ENCODE data around the gene SLC2A8. TPM values are rescaled to one million over a fixed set of nuclear protein-coding genes. Genes with fewer than 3 reads are reported as not detected.

SLC2A8 gene
- total RNA-seq, 1 experiment from 2014 or later: 29.0 TPM

GRCh38 chr9:127411122-127411521, 14.2 kb downstream of the SLC2A8 start:
- Histone ChIP-seq H3K9ac (ENCODE audit: low read length) (no peak overlapping the region), H3K36me3 (ENCODE audit: low read depth, low read length) (no peaks in the 10 kb centered on the region), H3K27ac (ENCODE audit: low read length) (no peak overlapping the region), H3K4me3 (ENCODE audit: low read length) (no peak overlapping the region), H2AFZ (ENCODE audit: low read length) (no peak overlapping the region), H3K27me3 (ENCODE audit: low read length) (no peaks in the 10 kb centered on the region), H3K79me2 (ENCODE audit: low read length) (no peaks in the 10 kb centered on the region), H3K9me2 (replicated peaks; ENCODE audit: low read length) (no peaks in the 10 kb centered on the region), H3K9me3 (ENCODE audit: low read length) (no peaks in the 10 kb centered on the region), H3K4me2 (ENCODE audit: low read length) (no peak overlapping the region), H3F3A (ENCODE audit: low read length, unreplicated experiment) (no peaks in the 10 kb centered on the region), H4K20me1 (ENCODE audit: low read length) (no peaks in the 10 kb centered on the region), H3K4me1 (ENCODE audit: insufficient read depth, low read length) (peaks cover 14% of the 10 kb centered on the region; the same call in 1 of the 2 replicates)
- ChIA-PET CTCF (no interaction called here), POLR2A (ENCODE audit: unreplicated experiment) (no interaction called here)
- DNase-seq (no peak), ATAC-seq (no peak)
- TF ChIP-seq EZH2phosphoT487 (IDR thresholded peaks at IDR 0.05; ENCODE audit: borderline replicate concordance, low read length) (no peak), EZH2 (IDR thresholded peaks at IDR 0.05; ENCODE audit: low read length, unreplicated experiment) (no peak), CTCF (conservative IDR thresholded peaks at IDR 0.05; ENCODE audit: low read depth, low read length) (no peak)
- intact Hi-C loops (cut with micrococcal nuclease): no loop called here
- BruUV-seq (replicated peaks): no TSS peak

GRCh38 chr9:127415141-127415540, 18.2 kb downstream of the SLC2A8 start:
- Histone ChIP-seq H3K4me3 (ENCODE audit: low read length) (no peak overlapping the region), H3F3A (ENCODE audit: low read length, unreplicated experiment) (peaks cover 4% of the 10 kb centered on the region), H3K9me2 (replicated peaks; ENCODE audit: low read length) (no peaks in the 10 kb centered on the region), H3K4me1 (ENCODE audit: insufficient read depth, low read length) (peaks cover 34% of the 10 kb centered on the region), H3K27ac (ENCODE audit: low read length) (no peak overlapping the region), H4K20me1 (ENCODE audit: low read length) (no peaks in the 10 kb centered on the region), H3K4me2 (ENCODE audit: low read length) (no peak overlapping the region), H3K79me2 (ENCODE audit: low read length) (no peaks in the 10 kb centered on the region), H3K36me3 (ENCODE audit: low read depth, low read length) (no peaks in the 10 kb centered on the region), H3K27me3 (ENCODE audit: low read length) (no peaks in the 10 kb centered on the region), H2AFZ (ENCODE audit: low read length) (no peak overlapping the region), H3K9ac (ENCODE audit: low read length) (no peak overlapping the region), H3K9me3 (ENCODE audit: low read length) (no peaks in the 10 kb centered on the region)
- ChIA-PET POLR2A (ENCODE audit: unreplicated experiment) (no interaction called here), CTCF (interaction anchor here (0.6 kb wide), 1 partner anchor 22 kb away, joined by 11 read pairs; no protein-coding TSS in a partner anchor)
- no peak for ATAC-seq
- no peak for DNase-seq
- BruUV-seq (replicated peaks): no TSS peak
- no peak for TF ChIP-seq EZH2 (IDR thresholded peaks at IDR 0.05; ENCODE audit: low read length, unreplicated experiment)
- no peak for TF ChIP-seq EZH2phosphoT487 (IDR thresholded peaks at IDR 0.05; ENCODE audit: borderline replicate concordance, low read length)
- TF ChIP-seq CTCF (conservative IDR thresholded peaks at IDR 0.05; ENCODE audit: low read depth, low read length): no peak
- intact Hi-C loops (cut with micrococcal nuclease): no loop called here

GRCh38 chr9:127415657-127416056, 18.7 kb downstream of the SLC2A8 start:
- H3K9me3 ChIP-seq (ENCODE audit: low read length): no peaks in the 10 kb centered on the region
- peaks cover 34% of the 10 kb centered on the region for H3K4me1 ChIP-seq (ENCODE audit: insufficient read depth, low read length)
- no peak for TF ChIP-seq CTCF (conservative IDR thresholded peaks at IDR 0.05; ENCODE audit: low read depth, low read length)
- no peak for TF ChIP-seq EZH2phosphoT487 (IDR thresholded peaks at IDR 0.05; ENCODE audit: borderline replicate concordance, low read length)
- TF ChIP-seq EZH2 (IDR thresholded peaks at IDR 0.05; ENCODE audit: low read length, unreplicated experiment): no peak
- H3K36me3 ChIP-seq (ENCODE audit: low read depth, low read length): no peaks in the 10 kb centered on the region
- no peaks in the 10 kb centered on the region for H3K79me2 ChIP-seq (ENCODE audit: low read length)
- H4K20me1 ChIP-seq (ENCODE audit: low read length): no peaks in the 10 kb centered on the region
- H3K9ac ChIP-seq (ENCODE audit: low read length): no peak overlapping the region
- no TSS peak for BruUV-seq (replicated peaks)
- intact Hi-C loops (cut with micrococcal nuclease): no loop called here
- H3K9me2 ChIP-seq (replicated peaks; ENCODE audit: low read length): no peaks in the 10 kb centered on the region
- CTCF ChIA-PET: no interaction called here
- POLR2A ChIA-PET (ENCODE audit: unreplicated experiment): no interaction called here
- no peak overlapping the region for H2AFZ ChIP-seq (ENCODE audit: low read length)
- no peak for DNase-seq
- no peak overlapping the region for H3K4me3 ChIP-seq (ENCODE audit: low read length)
- H3K4me2 ChIP-seq (ENCODE audit: low read length): no peak overlapping the region
- H3K27me3 ChIP-seq (ENCODE audit: low read length): no peaks in the 10 kb centered on the region
- peaks cover 4% of the 10 kb centered on the region for H3F3A ChIP-seq (ENCODE audit: low read length, unreplicated experiment)
- no peak for ATAC-seq
- no peak overlapping the region for H3K27ac ChIP-seq (ENCODE audit: low read length)

All from PC-3 (cell line).